K562 (cell line): ENCODE measurements around the gene TIMM44. TPM values are rescaled to one million over a fixed set of nuclear protein-coding genes. Genes with fewer than 3 reads are reported as not detected.

Source experiments
- ASH1L ChIP-seq: fragments of 450-650 bp; IDR thresholded peaks from 2 replicates; pipeline ENCODE4 v1.6.1; 2018; ENCODE audit warnings: borderline replicate concordance, mild to moderate bottlenecking, low read depth; ENCODE audit not compliant: partially characterized antibody
- ERF ChIP-seq: fragments of 450-650 bp; formaldehyde crosslinking; IDR thresholded peaks from 2 replicates; pipeline ENCODE4 v1.4.0; 2020; ENCODE audit warnings: mild to moderate bottlenecking, mixed read lengths
- FOSL1 ChIP-seq: fragments of 200-800 bp; sonication (Bioruptor generic); conservative IDR thresholded peaks from 2 replicates; pipeline ENCODE4 v1.6.1; 2016; ENCODE audit warnings: missing genetic modification characterization, missing compliant biosample characterization
- GABPA ChIP-seq: fragments of 200-800 bp; sonication (Bioruptor generic); conservative IDR thresholded peaks from 2 replicates; pipeline ENCODE4 v1.6.1; 2016; ENCODE audit warnings: low read depth, missing genetic modification characterization, missing compliant biosample characterization
- KAT7 ChIP-seq: sonication (generic); formaldehyde crosslinking; IDR thresholded peaks from 2 replicates; pipeline ENCODE4 v1.8.0; 2022; ENCODE audit warnings: missing genetic modification reagents, mild to moderate bottlenecking, borderline replicate concordance
- KDM5B ChIP-seq: fragments of 200-600 bp; sonication (generic); IDR thresholded peaks from 2 replicates; pipeline ENCODE4 v1.6.1; 2012; ENCODE audit warnings: low read depth, mild to moderate bottlenecking, moderate library complexity, low read length, control low read depth, inconsistent platforms; ENCODE audit not compliant: insufficient replicate concordance
- MTA1 ChIP-seq: fragments of 450-650 bp; IDR thresholded peaks from 2 replicates; pipeline ENCODE4 v1.6.1; 2017; ENCODE audit warnings: borderline replicate concordance
- MYBL2 ChIP-seq, 2 experiments: fragments of 450-650 bp in 1 of 2; sonication (generic) in 1 of 2; formaldehyde crosslinking in 1 of 2; IDR thresholded peaks; 2 replicates each; pipeline versions ENCODE4 v1.6.1 to v1.8.1; 2017 to 2022; ENCODE audit warnings: borderline replicate concordance in 1 of 2, inconsistent platforms in 1 of 2, low read depth in 1 of 2, mild to moderate bottlenecking in 1 of 2, missing genetic modification reagents in 1 of 2, moderate library complexity in 1 of 2
- MYNN ChIP-seq, 2 experiments: sonication (generic); formaldehyde crosslinking in 1 of 2; IDR thresholded peaks; 2 replicates each; pipeline versions ENCODE4 v1.5.0 to v1.6.1; 2016 to 2020; ENCODE audit warnings: antibody characterized with exemption in 1 of 2, missing genetic modification reagents in 1 of 2
- NCOA2 ChIP-seq, 2 experiments: fragments of 450-650 bp; IDR thresholded peaks; 2 replicates each; pipeline ENCODE4 v1.6.1; 2018; ENCODE audit warnings: mild to moderate bottlenecking in 2 of 2, moderate library complexity in 1 of 2; ENCODE audit not compliant: partially characterized antibody in 2 of 2
- NFE2L1 ChIP-seq: fragments of 450-650 bp; IDR thresholded peaks from 2 replicates; pipeline ENCODE4 v1.6.1; 2016; ENCODE audit warnings: missing genetic modification characterization, low read depth, mild to moderate bottlenecking, missing compliant biosample characterization, moderate library complexity, borderline replicate concordance
- NR0B1 ChIP-seq: fragments of 450-650 bp; IDR thresholded peaks from one replicate; pipeline ENCODE4 v1.6.1; 2018; ENCODE audit warnings: mild to moderate bottlenecking, moderate library complexity; ENCODE audit not compliant: partially characterized antibody
- POLR2AphosphoS2 ChIP-seq: IDR thresholded peaks from 2 replicates; pipeline ENCODE4 v1.6.1; 2012; ENCODE audit warnings: low read length, improper control_type of control experiment
- POLR3A ChIP-seq: IDR thresholded peaks from 2 replicates; pipeline ENCODE4 v1.6.1; 2011; ENCODE audit warnings: borderline replicate concordance, mild to moderate bottlenecking, moderate library complexity; ENCODE audit not compliant: insufficient read length, insufficient read depth; ENCODE audit errors: extremely low read depth
- RAD51 ChIP-seq: fragments of 450-650 bp; IDR thresholded peaks from 2 replicates; pipeline ENCODE4 v1.7.1; 2016; ENCODE audit warnings: low read depth, mild to moderate bottlenecking, borderline replicate concordance
- SMC3 ChIP-seq: conservative IDR thresholded peaks from 2 replicates; pipeline ENCODE4 v1.6.1; 2011; ENCODE audit warnings: low read depth, low read length, improper control_type of control experiment; ENCODE audit not compliant: insufficient read depth
- SP1 ChIP-seq: sonication (generic); formaldehyde crosslinking; IDR thresholded peaks from 2 replicates; pipeline ENCODE4 v1.8.1; 2022; ENCODE audit warnings: mild to moderate bottlenecking, missing genetic modification reagents
- TCF7L2 ChIP-seq: fragments of 150-350 bp; IDR thresholded peaks from 2 replicates; pipeline ENCODE4 v1.6.1; 2016; ENCODE audit warnings: low read depth, mild to moderate bottlenecking, low read length, moderate library complexity
- TCFL5 ChIP-seq: fragments of 250-450 bp; sonication (Bioruptor Pico); conservative IDR thresholded peaks from 2 replicates; pipeline ENCODE4 v1.6.1; 2021; ENCODE audit warnings: mild to moderate bottlenecking, moderate library complexity, matching md5 sums
- ZNF24 ChIP-seq: fragments of 450-650 bp; IDR thresholded peaks from 2 replicates; pipeline ENCODE4 v1.6.1; 2016
- ZNF324 ChIP-seq: fragments of 250-450 bp; sonication (Bioruptor Pico); IDR thresholded peaks from 2 replicates; pipeline ENCODE4 v1.4.0; 2020; ENCODE audit warnings: mild to moderate bottlenecking
- ZNF436 ChIP-seq: fragments of 250-450, 450-650 bp; sonication (Bioruptor Pico); formaldehyde crosslinking; IDR thresholded peaks from 2 replicates; pipeline ENCODE4 v1.7.0; 2020; ENCODE audit warnings: mild to moderate bottlenecking
- ZNF449 ChIP-seq: fragments of 250-450 bp; sonication (Bioruptor Pico); IDR thresholded peaks from 2 replicates; pipeline ENCODE4 v1.8.0; 2022; ENCODE audit warnings: moderate library complexity, mild to moderate bottlenecking, inconsistent platforms
- ZNF655 ChIP-seq: fragments of 250-450 bp; sonication (Bioruptor Pico); IDR thresholded peaks from 2 replicates; pipeline ENCODE4 v1.5.0; 2021
- polyA plus RNA-seq, 8 experiments: library from polyadenylated mRNA; depleted of rRNA in 4 of 8; stranded (reverse) in 5 of 8; unstranded in 3 of 8; fragments of >200 nt; fragmentation: Nextera tagmentation in 2 of 8; fragmentation: Illumina TruSeq in 1 of 8; extraction: Ambion mirVana in 2 of 8; extraction: Trizol in 1 of 8; gene quantifications; 2 replicates each; pipeline versions ENCODE4 v1.2.1 to v1.2.3, GENCODE V29; 2011 to 2014; ENCODE audit warnings: inconsistent platforms in 1 of 8, missing spikeins in 1 of 8
- total RNA-seq, 7 experiments: library from RNA; depleted of rRNA in 6 of 7; stranded (reverse); fragments of >200 nt in 6 of 7; fragmentation: Illumina TruSeq in 2 of 7; extraction: Trizol in 2 of 7; gene quantifications; 2 replicates each; pipeline versions ENCODE4 v1.2.1 to v1.2.3, GENCODE V29; 2011 to 2021; ENCODE audit warnings: low replicate concordance in 1 of 7

The TIMM44 gene
- total and polyA plus RNA-seq, 9 of the 15 experiments (the other 6 are each of a cell fraction or from before 2014, with no cell fraction given): 10.3 to 231 (median 89.3) TPM

- TF ChIP-seq NCOA2 (IDR thresholded peaks at IDR 0.05; ENCODE audit: partially characterized antibody in 2 of 2) (no peak), SMC3 (no peak), ZNF436 (CRISPR knock-in tag) (no peak), ERF (CRISPR knock-in tag) (peak; percentile 33; the same call in 1 of the 2 replicates), TCF7L2 (no peak), ZNF24 (no peak), RAD51 (peak; percentile 69), MTA1 (peak; percentile 96), ZNF449 (CRISPR knock-in tag) (no peak), ASH1L (peak; percentile 77), MYNN (IDR thresholded peaks at IDR 0.05) (no peak), MYNN (CRISPR knock-in tag; IDR thresholded peaks at IDR 0.05) (no peak), MYBL2 (IDR thresholded peaks at IDR 0.05; ENCODE audit: low read depth) (no peak), MYBL2 (CRISPR knock-in tag; IDR thresholded peaks at IDR 0.05; ENCODE audit: borderline replicate concordance) (no peak), KAT7 (CRISPR knock-in tag) (peak; percentile 44; the same call in 1 of the 2 replicates), NFE2L1 (tag) (no peak), SP1 (CRISPR knock-in tag) (peak; percentile 93; the same call in 1 of the 2 replicates), NR0B1 (no peak), TCFL5 (CRISPR knock-in tag) (no peak), ZNF655 (CRISPR knock-in tag) (no peak; the same call in 1 of the 2 replicates), POLR2AphosphoS2 (peak; percentile 92), GABPA (tag) (peak; percentile 42), ZNF324 (CRISPR knock-in tag) (no peak), KDM5B (peak; percentile 96), FOSL1 (tag) (peak; percentile 46; the same call in 1 of the 2 replicates), POLR3A (no peak)
Observed at GRCh38 chr19:7943444-7944176, at the start of gene TIMM44 (continued).
